ENCODE measurements around the gene LY86. TPM values are rescaled to one million over a fixed set of nuclear protein-coding genes. Genes with fewer than 3 reads are reported as not detected.

Gene LY86
- total and polyA plus RNA-seq, 9 of the 15 experiments (the other 6 are each of a cell fraction or from before 2014, with no cell fraction given) = 0.08 to 0.20 TPM; not detected in 7

DNA sequence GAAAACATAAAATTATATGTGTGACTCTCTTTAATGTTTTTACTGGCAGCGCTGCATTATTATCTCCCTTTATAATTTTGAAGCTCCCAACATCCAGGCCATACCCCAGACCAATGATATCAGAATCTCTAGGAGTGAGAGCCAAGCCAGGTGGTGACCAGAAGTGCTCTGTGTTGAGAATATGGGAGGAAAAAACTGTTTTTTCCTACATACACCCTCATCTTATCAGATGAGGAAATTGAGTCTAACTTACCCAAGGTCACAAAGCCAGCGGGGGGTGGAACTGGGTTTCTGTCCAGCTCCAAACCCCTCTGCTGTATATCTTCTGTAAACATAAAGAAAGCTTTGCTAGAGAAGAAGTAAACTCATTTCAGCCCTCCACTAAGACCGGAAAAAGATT, 42.5 kb downstream of the LY86 start:
- Histone ChIP-seq H3K79me2 (ENCODE audit: control insufficient read depth, insufficient read depth, low read length) (no peaks in the 10 kb centered on the region), H3K4me3 (no peak overlapping the region), H3K36me3 (ENCODE audit: control insufficient read depth, insufficient read depth, low read length) (no peaks in the 10 kb centered on the region), H2AFZ (ENCODE audit: low read depth, low read length) (no peak overlapping the region), H3K4me2 (ENCODE audit: insufficient read depth, low read length) (no peak overlapping the region), H3K27me3 (ENCODE audit: control insufficient read depth in 2 of 2, insufficient read depth in 2 of 2, low read length in 2 of 2) (peaks cover 18 to 49% of the 10 kb centered on the region in 2 experiments; a peak in 4 of 5 replicates), H4K20me1 (replicated peaks; ENCODE audit: control insufficient read depth, insufficient read depth, low read length) (no peaks in the 10 kb centered on the region), H3K4me1 (replicated peaks in 1 of 2; ENCODE audit: control insufficient read depth in 2 of 2, insufficient read depth in 2 of 2, low read length in 2 of 2) (no peaks in the 10 kb centered on the region; a peak in 1 of 5 replicates), H3K9me3 (replicated peaks; ENCODE audit: control insufficient read depth, insufficient read depth, low read depth, low read length) (no peaks in the 10 kb centered on the region), H3K27ac (ENCODE audit: extremely low read depth, low read depth, low read length) (no peak overlapping the region), H3K9me1 (ENCODE audit: control insufficient read depth, insufficient read depth, low read length) (no peaks in the 10 kb centered on the region), H3K9ac (ENCODE audit: insufficient read depth in 1 of 2, low read depth in 2 of 2, low read length in 2 of 2) (no peak overlapping the region)
- ATAC-seq (no peak), FAIRE-seq (no peak), DNase-seq (ENCODE audit: extremely low read depth in 1 of 4, low spot score in 3 of 4) (no peak)
- WGBS (ENCODE audit: insufficient coverage, low coverage, missing lambda C conversion rate) = 0% methylated on average over 3 of the region's 3 CpGs
- ChIA-PET CTCF (ENCODE audit: low intra/inter-chr PET ratio) (no interaction called here), POLR2A (interaction anchor here (0.9 to 1.5 kb wide), 2 partner anchors 9 to 17 kb away, joined by 4 to 5 read pairs; no protein-coding TSS in a partner anchor)
- intact Hi-C loops (cut with micrococcal nuclease) = no loop called here
- no TSS peak for BruUV-seq (replicated peaks)
- in situ Hi-C loops (cut with MboI) = no loop called here
- TF ChIP-seq, protein P1, sequence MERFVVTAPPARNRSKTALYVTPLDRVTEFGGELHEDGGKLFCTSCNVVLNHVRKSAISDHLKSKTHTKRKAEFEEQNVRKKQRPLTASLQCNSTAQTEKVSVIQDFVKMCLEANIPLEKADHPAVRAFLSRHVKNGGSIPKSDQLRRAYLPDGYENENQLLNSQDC (CRISPR knock-in tag; IDR thresholded peaks at IDR 0.05) = no peak
- TF ChIP-seq CTBP1 (IDR thresholded peaks at IDR 0.05; ENCODE audit: borderline replicate concordance) (no peak), MCM5 (IDR thresholded peaks at IDR 0.05; ENCODE audit: low read depth) (no peak), NFIC (IDR thresholded peaks at IDR 0.05) (no peak)
- TF ChIP-seq, protein P2, sequence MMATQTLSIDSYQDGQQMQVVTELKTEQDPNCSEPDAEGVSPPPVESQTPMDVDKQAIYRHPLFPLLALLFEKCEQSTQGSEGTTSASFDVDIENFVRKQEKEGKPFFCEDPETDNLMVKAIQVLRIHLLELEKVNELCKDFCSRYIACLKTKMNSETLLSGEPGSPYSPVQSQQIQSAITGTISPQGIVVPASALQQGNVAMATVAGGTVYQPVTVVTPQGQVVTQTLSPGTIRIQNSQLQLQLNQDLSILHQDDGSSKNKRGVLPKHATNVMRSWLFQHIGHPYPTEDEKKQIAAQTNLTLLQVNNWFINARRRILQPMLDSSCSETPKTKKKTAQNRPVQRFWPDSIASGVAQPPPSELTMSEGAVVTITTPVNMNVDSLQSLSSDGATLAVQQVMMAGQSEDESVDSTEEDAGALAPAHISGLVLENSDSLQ (IDR thresholded peaks at IDR 0.05) = no peak
- TF ChIP-seq, protein P3, sequence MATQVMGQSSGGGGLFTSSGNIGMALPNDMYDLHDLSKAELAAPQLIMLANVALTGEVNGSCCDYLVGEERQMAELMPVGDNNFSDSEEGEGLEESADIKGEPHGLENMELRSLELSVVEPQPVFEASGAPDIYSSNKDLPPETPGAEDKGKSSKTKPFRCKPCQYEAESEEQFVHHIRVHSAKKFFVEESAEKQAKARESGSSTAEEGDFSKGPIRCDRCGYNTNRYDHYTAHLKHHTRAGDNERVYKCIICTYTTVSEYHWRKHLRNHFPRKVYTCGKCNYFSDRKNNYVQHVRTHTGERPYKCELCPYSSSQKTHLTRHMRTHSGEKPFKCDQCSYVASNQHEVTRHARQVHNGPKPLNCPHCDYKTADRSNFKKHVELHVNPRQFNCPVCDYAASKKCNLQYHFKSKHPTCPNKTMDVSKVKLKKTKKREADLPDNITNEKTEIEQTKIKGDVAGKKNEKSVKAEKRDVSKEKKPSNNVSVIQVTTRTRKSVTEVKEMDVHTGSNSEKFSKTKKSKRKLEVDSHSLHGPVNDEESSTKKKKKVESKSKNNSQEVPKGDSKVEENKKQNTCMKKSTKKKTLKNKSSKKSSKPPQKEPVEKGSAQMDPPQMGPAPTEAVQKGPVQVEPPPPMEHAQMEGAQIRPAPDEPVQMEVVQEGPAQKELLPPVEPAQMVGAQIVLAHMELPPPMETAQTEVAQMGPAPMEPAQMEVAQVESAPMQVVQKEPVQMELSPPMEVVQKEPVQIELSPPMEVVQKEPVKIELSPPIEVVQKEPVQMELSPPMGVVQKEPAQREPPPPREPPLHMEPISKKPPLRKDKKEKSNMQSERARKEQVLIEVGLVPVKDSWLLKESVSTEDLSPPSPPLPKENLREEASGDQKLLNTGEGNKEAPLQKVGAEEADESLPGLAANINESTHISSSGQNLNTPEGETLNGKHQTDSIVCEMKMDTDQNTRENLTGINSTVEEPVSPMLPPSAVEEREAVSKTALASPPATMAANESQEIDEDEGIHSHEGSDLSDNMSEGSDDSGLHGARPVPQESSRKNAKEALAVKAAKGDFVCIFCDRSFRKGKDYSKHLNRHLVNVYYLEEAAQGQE (IDR thresholded peaks at IDR 0.05; ENCODE audit: borderline replicate concordance) = no peak
- TF ChIP-seq, protein P3 (CRISPR knock-in tag; IDR thresholded peaks at IDR 0.05; ENCODE audit: low read depth) = no peak
- TF ChIP-seq, protein P4, sequence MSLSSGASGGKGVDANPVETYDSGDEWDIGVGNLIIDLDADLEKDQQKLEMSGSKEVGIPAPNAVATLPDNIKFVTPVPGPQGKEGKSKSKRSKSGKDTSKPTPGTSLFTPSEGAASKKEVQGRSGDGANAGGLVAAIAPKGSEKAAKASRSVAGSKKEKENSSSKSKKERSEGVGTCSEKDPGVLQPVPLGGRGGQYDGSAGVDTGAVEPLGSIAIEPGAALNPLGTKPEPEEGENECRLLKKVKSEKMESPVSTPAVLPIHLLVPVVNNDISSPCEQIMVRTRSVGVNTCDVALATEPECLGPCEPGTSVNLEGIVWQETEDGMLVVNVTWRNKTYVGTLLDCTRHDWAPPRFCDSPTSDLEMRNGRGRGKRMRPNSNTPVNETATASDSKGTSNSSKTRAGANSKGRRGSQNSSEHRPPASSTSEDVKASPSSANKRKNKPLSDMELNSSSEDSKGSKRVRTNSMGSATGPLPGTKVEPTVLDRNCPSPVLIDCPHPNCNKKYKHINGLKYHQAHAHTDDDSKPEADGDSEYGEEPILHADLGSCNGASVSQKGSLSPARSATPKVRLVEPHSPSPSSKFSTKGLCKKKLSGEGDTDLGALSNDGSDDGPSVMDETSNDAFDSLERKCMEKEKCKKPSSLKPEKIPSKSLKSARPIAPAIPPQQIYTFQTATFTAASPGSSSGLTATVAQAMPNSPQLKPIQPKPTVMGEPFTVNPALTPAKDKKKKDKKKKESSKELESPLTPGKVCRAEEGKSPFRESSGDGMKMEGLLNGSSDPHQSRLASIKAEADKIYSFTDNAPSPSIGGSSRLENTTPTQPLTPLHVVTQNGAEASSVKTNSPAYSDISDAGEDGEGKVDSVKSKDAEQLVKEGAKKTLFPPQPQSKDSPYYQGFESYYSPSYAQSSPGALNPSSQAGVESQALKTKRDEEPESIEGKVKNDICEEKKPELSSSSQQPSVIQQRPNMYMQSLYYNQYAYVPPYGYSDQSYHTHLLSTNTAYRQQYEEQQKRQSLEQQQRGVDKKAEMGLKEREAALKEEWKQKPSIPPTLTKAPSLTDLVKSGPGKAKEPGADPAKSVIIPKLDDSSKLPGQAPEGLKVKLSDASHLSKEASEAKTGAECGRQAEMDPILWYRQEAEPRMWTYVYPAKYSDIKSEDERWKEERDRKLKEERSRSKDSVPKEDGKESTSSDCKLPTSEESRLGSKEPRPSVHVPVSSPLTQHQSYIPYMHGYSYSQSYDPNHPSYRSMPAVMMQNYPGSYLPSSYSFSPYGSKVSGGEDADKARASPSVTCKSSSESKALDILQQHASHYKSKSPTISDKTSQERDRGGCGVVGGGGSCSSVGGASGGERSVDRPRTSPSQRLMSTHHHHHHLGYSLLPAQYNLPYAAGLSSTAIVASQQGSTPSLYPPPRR (CRISPR knock-in tag; IDR thresholded peaks at IDR 0.05; ENCODE audit: borderline replicate concordance) = no peak
